IMR-90 (cell line): Measurements from ENCODE around the gene PITPNC1. TPM values are rescaled to one million over a fixed set of nuclear protein-coding genes. Genes with fewer than 3 reads are reported as not detected.

Experiments used
- ATAC-seq: fragments of 200-7000 bp; cut with Tn5 transposase; 2 replicates; pipeline ENCODE4 v1.9.1; 2020; ENCODE audit warnings: low read depth, mild to moderate bottlenecking, moderate library complexity
- BruUV-seq: library from RNA; stranded (reverse); fragments of 400-500 nt; replicated peaks from 2 replicates; lab custom pipeline; 2021; lab: Mats Ljungman, UMichigan
- CTCF ChIA-PET: fragments of 300-600 bp; formaldehyde crosslinking; extraction: SDS; loops from one replicate; lab custom pipeline; 2021; ENCODE audit warnings: antibody characterized with exemption; lab: Yijun Ruan, JAX
- POLR2A ChIA-PET: fragments of 300-600 bp; sonication (Branson Sonifier 250); formaldehyde crosslinking; loops from one replicate; lab custom pipeline; 2022; ENCODE audit warnings: antibody characterized with exemption; ENCODE audit not compliant: unreplicated experiment; lab: Charles Lee
- DNase-seq: peaks from one replicate; pipeline ENCODE4 v3.0.0; 2013
- H2AFZ ChIP-seq: replicated peaks from 2 replicates; pipeline ENCODE3; 2013; ENCODE audit warnings: low read length, mild to moderate bottlenecking; ENCODE audit not compliant: poor library complexity
- H2AK5ac ChIP-seq: 2 replicates; pipeline ENCODE4 v1.6.1; 2013; ENCODE audit warnings: low read depth, low read length, inconsistent platforms
- H2AK9ac ChIP-seq: replicated peaks from 2 replicates; pipeline ENCODE3; 2013; ENCODE audit warnings: mild to moderate bottlenecking, low read depth, low read length, moderate library complexity; ENCODE audit not compliant: poor library complexity
- H2BK120ac ChIP-seq: 2 replicates; pipeline ENCODE4 v1.6.1; 2013; ENCODE audit warnings: low read depth, low read length, inconsistent platforms
- H2BK15ac ChIP-seq: 3 replicates; pipeline ENCODE4 v1.6.1; 2013; ENCODE audit warnings: low read depth, low read length, inconsistent platforms
- H2BK20ac ChIP-seq: 2 replicates; pipeline ENCODE4 v1.6.1; 2013; ENCODE audit warnings: low read depth, mild to moderate bottlenecking, inconsistent platforms, low read length, moderate library complexity
- H2BK5ac ChIP-seq: 2 replicates; pipeline ENCODE4 v1.6.1; 2013; ENCODE audit warnings: mild to moderate bottlenecking, low read depth, low read length, inconsistent platforms; ENCODE audit not compliant: poor library complexity, severe bottlenecking
- H3K14ac ChIP-seq: replicated peaks from 2 replicates; pipeline ENCODE4 v1.6.1; 2013; ENCODE audit warnings: low read depth, low read length, inconsistent platforms
- H3K18ac ChIP-seq: 2 replicates; pipeline ENCODE4 v1.6.1; 2013; ENCODE audit warnings: low read depth, low read length, control low read depth
- H3K23ac ChIP-seq: 2 replicates; pipeline ENCODE4 v1.6.1; 2013; ENCODE audit warnings: low read depth, low read length, inconsistent platforms
- H3K27ac ChIP-seq: 2 replicates; pipeline ENCODE4 v1.5.1; 2013; ENCODE audit warnings: mild to moderate bottlenecking, control low read depth, low read length; ENCODE audit not compliant: insufficient read depth
- H3K27me3 ChIP-seq: 2 replicates; pipeline ENCODE4 v1.6.1; 2013; ENCODE audit warnings: low read length; ENCODE audit not compliant: control insufficient read depth, insufficient read depth
- H3K36me3 ChIP-seq: 2 replicates; pipeline ENCODE4 v1.6.1; 2013; ENCODE audit warnings: low read length, mixed read lengths; ENCODE audit not compliant: control insufficient read depth, insufficient read depth
- H3K4ac ChIP-seq: 2 replicates; pipeline ENCODE4 v1.6.1; 2013; ENCODE audit warnings: low read depth, low read length, inconsistent platforms
- H3K4me1 ChIP-seq: 2 replicates; pipeline ENCODE4 v1.6.1; 2013; ENCODE audit warnings: low read length, mixed read lengths; ENCODE audit not compliant: control insufficient read depth, insufficient read depth
- H3K4me2 ChIP-seq: 2 replicates; pipeline ENCODE4 v1.6.1; 2013; ENCODE audit warnings: low read depth, mild to moderate bottlenecking, control low read depth, low read length, moderate library complexity
- H3K4me3 ChIP-seq: 2 replicates; pipeline ENCODE4 v1.5.1; 2013; ENCODE audit warnings: low read depth, mild to moderate bottlenecking, control low read depth, low read length, moderate library complexity; ENCODE audit not compliant: insufficient read depth
- H3K56ac ChIP-seq: 2 replicates; pipeline ENCODE4 v1.6.1; 2013; ENCODE audit warnings: low read length, inconsistent platforms; ENCODE audit not compliant: insufficient read depth; ENCODE audit errors: extremely low read depth
- H3K79me1 ChIP-seq, 2 experiments: 2 replicates each; pipeline ENCODE4 v1.6.1; 2013; ENCODE audit warnings: low read length in 2 of 2, inconsistent platforms in 1 of 2, low read depth in 1 of 2
- H3K9ac ChIP-seq: 2 replicates; pipeline ENCODE4 v1.6.1; 2013; ENCODE audit warnings: low read depth, low read length, control low read depth
- H3K9me1 ChIP-seq: 2 replicates; pipeline ENCODE4 v1.6.1; 2013; ENCODE audit warnings: low read length, inconsistent platforms; ENCODE audit not compliant: insufficient read depth
- H3K9me3 ChIP-seq: 2 replicates; pipeline ENCODE4 v1.6.1; 2013; ENCODE audit warnings: low read length; ENCODE audit not compliant: control insufficient read depth, insufficient read depth
- H4K20me1 ChIP-seq: 2 replicates; pipeline ENCODE4 v1.6.1; 2013; ENCODE audit warnings: low read length, inconsistent platforms; ENCODE audit not compliant: insufficient read depth
- H4K5ac ChIP-seq: 2 replicates; pipeline ENCODE4 v1.6.1; 2013; ENCODE audit warnings: mild to moderate bottlenecking, low read depth, low read length, control low read depth
- H4K8ac ChIP-seq, 2 experiments: 2 replicates each; pipeline ENCODE4 v1.6.1; 2013; ENCODE audit warnings: low read depth in 2 of 2, low read length in 2 of 2, control low read depth in 1 of 2, inconsistent platforms in 1 of 2
- H4K91ac ChIP-seq: 2 replicates; pipeline ENCODE4 v1.6.1; 2013; ENCODE audit warnings: low read depth, low read length, inconsistent platforms; ENCODE audit not compliant: insufficient read depth
- BHLHE40 ChIP-seq: fragments of 150-350 bp; IDR thresholded peaks from 2 replicates; pipeline ENCODE4 v1.6.1; 2016; ENCODE audit warnings: mild to moderate bottlenecking, low read depth, low read length
- CEBPB ChIP-seq: IDR thresholded peaks from 2 replicates; pipeline ENCODE4 v1.6.1; 2012; ENCODE audit warnings: low read depth, low read length, improper control_type of control experiment
- FOS ChIP-seq: fragments of 150-350 bp; IDR thresholded peaks from 2 replicates; pipeline ENCODE4 v1.6.1; 2016; ENCODE audit warnings: low read depth, low read length
- MAFK ChIP-seq: IDR thresholded peaks from 2 replicates; pipeline ENCODE4 v1.6.1; 2012; ENCODE audit warnings: low read depth, low read length, improper control_type of control experiment
- MAZ ChIP-seq: IDR thresholded peaks from 2 replicates; pipeline ENCODE4 v1.6.1; 2012; ENCODE audit warnings: low read depth, mild to moderate bottlenecking, low read length, improper control_type of control experiment, moderate library complexity, borderline replicate concordance
- MXI1 ChIP-seq: IDR thresholded peaks from 2 replicates; pipeline ENCODE4 v1.6.1; 2012; ENCODE audit warnings: low read depth, mild to moderate bottlenecking, low read length, moderate library complexity, borderline replicate concordance
- NFE2L2 ChIP-seq: fragments of 150-350 bp; IDR thresholded peaks from 2 replicates; pipeline ENCODE4 v1.6.1; 2016; ENCODE audit warnings: low read depth, mild to moderate bottlenecking, low read length
- POLR2A ChIP-seq: IDR thresholded peaks from 2 replicates; pipeline ENCODE4 v1.6.1; 2012; ENCODE audit warnings: mild to moderate bottlenecking, low read depth, low read length
- RAD21 ChIP-seq: IDR thresholded peaks from 2 replicates; pipeline ENCODE4 v1.6.1; 2012; ENCODE audit warnings: low read length, improper control_type of control experiment
- RCOR1 ChIP-seq: IDR thresholded peaks from 2 replicates; pipeline ENCODE4 v1.6.1; 2012; ENCODE audit warnings: mild to moderate bottlenecking, low read length, improper control_type of control experiment; ENCODE audit not compliant: insufficient replicate concordance
- RFX5 ChIP-seq: IDR thresholded peaks from 2 replicates; pipeline ENCODE4 v1.8.0; 2012; ENCODE audit warnings: low read depth, mild to moderate bottlenecking, low read length, moderate library complexity
- SMC3 ChIP-seq: fragments of 150-350 bp; IDR thresholded peaks from 2 replicates; pipeline ENCODE4 v1.6.1; 2016; ENCODE audit warnings: low read depth, mild to moderate bottlenecking, antibody characterized with exemption, low read length, moderate library complexity
- WGBS, 2 experiments: methylation state at CpG; one replicate each; pipeline versions ENCODE4 v1.1.5 to v1.1.7; 2013; ENCODE audit warnings: missing lambda C conversion rate in 2 of 2; ENCODE audit not compliant: insufficient read length in 1 of 2; ENCODE audit errors: extremely low coverage in 2 of 2; 5-methylcytosine and 5-hydroxymethylcytosine counted together
- dilution Hi-C: fragments of 300-500 bp; cut with HindIII; formaldehyde crosslinking; loops from one replicate; pipeline ENCODE4 v1.14.3; 2018; ENCODE audit warnings: low sequenced_read_pairs; ENCODE audit not compliant: unreplicated experiment
- in situ Hi-C: fragments of 300-500 bp; cut with MboI; formaldehyde crosslinking; loops from 3 replicates; pipeline ENCODE4 v1.14.3; 2019; ENCODE audit warnings: low sequenced_read_pairs, inconsistent platforms, mixed read lengths
- intact Hi-C: fragments of 100-400 bp; cut with micrococcal nuclease; formaldehyde crosslinking; loops from 2 replicates; pipeline ENCODE4 v1.10.0; 2022
- polyA plus RNA-seq, 3 experiments: library from polyadenylated mRNA; depleted of rRNA; stranded (reverse); fragments of >200 nt; gene quantifications; 2 replicates each; pipeline ENCODE4 v1.2.3, GENCODE V29; 2012; ENCODE audit warnings: low replicate concordance in 1 of 3
- total RNA-seq: library from RNA; depleted of rRNA; stranded (reverse); fragments of >200 nt; gene quantifications from 2 replicates; pipeline ENCODE4 v1.2.3, GENCODE V29; 2012
- TF ChIP-seq, protein P1 (sequence below): fragments of 150-350 bp; IDR thresholded peaks from 2 replicates; pipeline ENCODE4 v1.6.1; 2017; ENCODE audit warnings: mild to moderate bottlenecking, antibody characterized with exemption, low read length, low read depth
- TF ChIP-seq, protein P2 (sequence below): fragments of 150-350 bp; IDR thresholded peaks from 2 replicates; pipeline ENCODE4 v1.6.1; 2016; ENCODE audit warnings: low read depth, mild to moderate bottlenecking, low read length, moderate library complexity, borderline replicate concordance
- TF ChIP-seq, protein P3 (sequence below): conservative IDR thresholded peaks from 2 replicates; pipeline ENCODE4 v1.5.1; 2012; ENCODE audit warnings: mild to moderate bottlenecking, low read depth, low read length, improper control_type of control experiment

Gene PITPNC1
- total and polyA plus RNA-seq, 2 of the 4 experiments (the other 2 are of a cell fraction): 4.1 TPM

DNA sequence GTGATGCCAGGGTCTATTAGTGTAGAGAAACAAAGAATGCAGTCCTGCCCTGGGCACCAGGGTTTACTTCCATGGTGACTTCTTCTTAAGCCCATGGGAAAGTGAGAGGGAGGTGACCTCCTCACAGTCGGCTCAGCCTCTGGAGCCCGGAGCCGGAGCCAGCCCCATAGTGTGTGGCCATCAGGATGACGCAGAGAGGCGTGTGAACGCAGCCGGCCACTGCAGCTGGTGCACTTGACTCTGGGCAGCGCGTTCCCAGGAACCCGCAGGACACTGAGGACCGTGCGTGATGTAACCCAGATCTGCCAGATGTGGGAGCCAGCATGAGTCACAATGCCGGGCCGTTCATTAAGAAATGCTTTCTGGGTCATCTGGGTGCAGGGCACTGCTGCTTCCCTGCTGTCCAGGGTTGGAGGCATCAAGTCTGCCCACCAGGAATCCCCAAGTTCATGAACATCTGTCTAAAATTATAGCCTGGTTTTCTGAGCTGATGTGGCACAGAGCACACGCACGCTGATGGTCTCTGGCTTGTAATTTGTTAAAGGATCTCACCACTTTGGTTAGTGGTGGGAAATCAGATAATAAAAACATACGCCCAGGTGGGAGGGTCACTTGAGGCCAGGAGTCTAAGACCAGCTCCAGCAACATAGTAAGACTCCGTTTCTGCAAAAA is 114.1 kb downstream of the PITPNC1 start:
- H2BK5ac ChIP-seq: no peak overlapping the region
- no peak overlapping the region for H3K14ac ChIP-seq
- H2AFZ ChIP-seq: no peak overlapping the region
- H3K27ac ChIP-seq: no peak overlapping the region
- POLR2A ChIA-PET: no interaction called here
- no peak overlapping the region for H4K91ac ChIP-seq
- in situ Hi-C loops: no loop called here
- H3K9me1 ChIP-seq: peaks cover 5% of the 10 kb centered on the region
- no peak overlapping the region for H3K4ac ChIP-seq
- no peak overlapping the region for H2AK5ac ChIP-seq
- H3K4me1 ChIP-seq: peaks cover 12% of the 10 kb centered on the region
- CTCF ChIA-PET: no interaction called here
- peak overlapping the region; percentile 23; the same call in 1 of the 2 replicates for H3K4me3 ChIP-seq
- H3K79me1 ChIP-seq: peaks cover 35 to 39% of the 10 kb centered on the region in 2 experiments; a peak in 3 of 4 replicates
- H3K23ac ChIP-seq: no peak overlapping the region
- DNase-seq (peak; percentile 98), ATAC-seq (peak; percentile 88)
- intact Hi-C loops: no loop called here
- H2BK120ac ChIP-seq: no peak overlapping the region
- no peaks in the 10 kb centered on the region for H3K36me3 ChIP-seq
- no peak overlapping the region for H4K8ac ChIP-seq
- no peak overlapping the region for H4K5ac ChIP-seq
- no peak overlapping the region for H2BK20ac ChIP-seq
- no peak overlapping the region for H3K18ac ChIP-seq
- H3K9me3 ChIP-seq: peaks cover 1% of the 10 kb centered on the region; the same call in 1 of the 2 replicates
- peaks cover 4% of the 10 kb centered on the region; the same call in 1 of the 2 replicates for H4K20me1 ChIP-seq
- 28% methylated on average over 10 of the region's 18 CpGs; no CpG with 5 or more reads in 1 of the 2 experiments for WGBS, 2 experiments
- no peak overlapping the region for H2AK9ac ChIP-seq
- peak overlapping the region; percentile 82 for H3K4me2 ChIP-seq
- dilution Hi-C loops: no loop called here
- H3K27me3 ChIP-seq: no peaks in the 10 kb centered on the region
- H3K9ac ChIP-seq: no peak overlapping the region
- no peak overlapping the region for H3K56ac ChIP-seq
- no TSS peak for BruUV-seq
- H2BK15ac ChIP-seq: no peak overlapping the region
- TF ChIP-seq MXI1 (no peak), FOS (peak; percentile 93), MAZ (peak; percentile 56; the same call in 1 of the 2 replicates), MAFK (no peak), POLR2A (peak; percentile 76; the same call in 1 of the 2 replicates), RFX5 (no peak), RCOR1 (peak; percentile 96), RAD21 (peak; percentile 7; the same call in 1 of the 2 replicates), SMC3 (peak; percentile 12), BHLHE40 (peak; percentile 90), CEBPB (peak; percentile 90), NFE2L2 (no peak)
- TF ChIP-seq, protein P1, sequence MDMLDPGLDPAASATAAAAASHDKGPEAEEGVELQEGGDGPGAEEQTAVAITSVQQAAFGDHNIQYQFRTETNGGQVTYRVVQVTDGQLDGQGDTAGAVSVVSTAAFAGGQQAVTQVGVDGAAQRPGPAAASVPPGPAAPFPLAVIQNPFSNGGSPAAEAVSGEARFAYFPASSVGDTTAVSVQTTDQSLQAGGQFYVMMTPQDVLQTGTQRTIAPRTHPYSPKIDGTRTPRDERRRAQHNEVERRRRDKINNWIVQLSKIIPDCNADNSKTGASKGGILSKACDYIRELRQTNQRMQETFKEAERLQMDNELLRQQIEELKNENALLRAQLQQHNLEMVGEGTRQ: no peak
- TF ChIP-seq, protein P2, sequence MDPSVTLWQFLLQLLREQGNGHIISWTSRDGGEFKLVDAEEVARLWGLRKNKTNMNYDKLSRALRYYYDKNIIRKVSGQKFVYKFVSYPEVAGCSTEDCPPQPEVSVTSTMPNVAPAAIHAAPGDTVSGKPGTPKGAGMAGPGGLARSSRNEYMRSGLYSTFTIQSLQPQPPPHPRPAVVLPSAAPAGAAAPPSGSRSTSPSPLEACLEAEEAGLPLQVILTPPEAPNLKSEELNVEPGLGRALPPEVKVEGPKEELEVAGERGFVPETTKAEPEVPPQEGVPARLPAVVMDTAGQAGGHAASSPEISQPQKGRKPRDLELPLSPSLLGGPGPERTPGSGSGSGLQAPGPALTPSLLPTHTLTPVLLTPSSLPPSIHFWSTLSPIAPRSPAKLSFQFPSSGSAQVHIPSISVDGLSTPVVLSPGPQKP: no peak
- TF ChIP-seq, protein P3, sequence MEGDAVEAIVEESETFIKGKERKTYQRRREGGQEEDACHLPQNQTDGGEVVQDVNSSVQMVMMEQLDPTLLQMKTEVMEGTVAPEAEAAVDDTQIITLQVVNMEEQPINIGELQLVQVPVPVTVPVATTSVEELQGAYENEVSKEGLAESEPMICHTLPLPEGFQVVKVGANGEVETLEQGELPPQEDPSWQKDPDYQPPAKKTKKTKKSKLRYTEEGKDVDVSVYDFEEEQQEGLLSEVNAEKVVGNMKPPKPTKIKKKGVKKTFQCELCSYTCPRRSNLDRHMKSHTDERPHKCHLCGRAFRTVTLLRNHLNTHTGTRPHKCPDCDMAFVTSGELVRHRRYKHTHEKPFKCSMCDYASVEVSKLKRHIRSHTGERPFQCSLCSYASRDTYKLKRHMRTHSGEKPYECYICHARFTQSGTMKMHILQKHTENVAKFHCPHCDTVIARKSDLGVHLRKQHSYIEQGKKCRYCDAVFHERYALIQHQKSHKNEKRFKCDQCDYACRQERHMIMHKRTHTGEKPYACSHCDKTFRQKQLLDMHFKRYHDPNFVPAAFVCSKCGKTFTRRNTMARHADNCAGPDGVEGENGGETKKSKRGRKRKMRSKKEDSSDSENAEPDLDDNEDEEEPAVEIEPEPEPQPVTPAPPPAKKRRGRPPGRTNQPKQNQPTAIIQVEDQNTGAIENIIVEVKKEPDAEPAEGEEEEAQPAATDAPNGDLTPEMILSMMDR: 0 out of 2 replicates have a peak, but pooled peaks have one; percentile 9
